H7 (cell line): Measurements from ENCODE around the gene CCDC179. TPM values are rescaled to one million over a fixed set of nuclear protein-coding genes. Genes with fewer than 3 reads are reported as not detected.

Experiments used
- DNase-seq: peaks from one replicate; pipeline ENCODE4 v3.0.0; 2012
- H3K27me3 ChIP-seq: 2 replicates; pipeline ENCODE4 v1.6.0; 2011; ENCODE audit warnings: mild to moderate bottlenecking, low read length; ENCODE audit not compliant: control insufficient read depth, insufficient read depth
- H3K36me3 ChIP-seq: replicated peaks from 2 replicates; pipeline ENCODE4 v1.5.1; 2011; ENCODE audit warnings: low read length; ENCODE audit not compliant: control insufficient read depth, insufficient read depth
- H3K4me3 ChIP-seq: 2 replicates; pipeline ENCODE4 v1.5.1; 2011; ENCODE audit warnings: low read depth, mild to moderate bottlenecking, control low read depth, low read length, moderate library complexity; ENCODE audit not compliant: insufficient read depth
- total RNA-seq: library from RNA; depleted of rRNA; stranded (reverse); fragments of >200 nt; shearing (Covaris generic); gene quantifications from 2 replicates; pipeline ENCODE4 v1.2.3, GENCODE V29; 2014; rRNA removed

CCDC179 gene
- not detected in 2 replicates for total RNA-seq

DNA sequence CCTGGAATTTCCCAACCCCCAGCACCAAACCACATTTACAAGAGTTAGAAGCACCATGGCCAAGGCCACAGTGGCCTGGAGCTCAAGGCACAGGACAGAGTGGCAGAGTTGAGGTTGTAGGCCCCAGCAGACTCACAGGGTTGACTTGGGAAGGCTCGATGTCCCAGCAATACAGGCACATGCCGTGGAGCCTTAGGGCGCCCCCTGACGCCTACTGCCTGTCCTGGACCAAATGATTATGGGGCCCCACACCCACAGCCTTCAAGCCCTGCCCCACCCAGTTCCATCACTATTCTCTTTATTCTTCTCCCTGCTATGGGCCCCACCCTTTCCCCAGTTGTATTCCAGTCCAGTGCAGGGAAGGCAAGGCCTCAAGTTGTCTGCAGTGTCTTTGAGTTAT is at the start of gene CCDC179:
Gene CCDC179, minus strand, starts transcription at position 234 of the 400 bp plus-strand sequence. Its CDS starts 53 bp downstream, at position 181.
- H3K27me3 ChIP-seq: no peaks in the 10 kb centered on the region
- no peaks in the 10 kb centered on the region for H3K36me3 ChIP-seq
- H3K4me3 ChIP-seq: no peak within 1 kb of the TSS
- DNase-seq: no peak

DNA sequence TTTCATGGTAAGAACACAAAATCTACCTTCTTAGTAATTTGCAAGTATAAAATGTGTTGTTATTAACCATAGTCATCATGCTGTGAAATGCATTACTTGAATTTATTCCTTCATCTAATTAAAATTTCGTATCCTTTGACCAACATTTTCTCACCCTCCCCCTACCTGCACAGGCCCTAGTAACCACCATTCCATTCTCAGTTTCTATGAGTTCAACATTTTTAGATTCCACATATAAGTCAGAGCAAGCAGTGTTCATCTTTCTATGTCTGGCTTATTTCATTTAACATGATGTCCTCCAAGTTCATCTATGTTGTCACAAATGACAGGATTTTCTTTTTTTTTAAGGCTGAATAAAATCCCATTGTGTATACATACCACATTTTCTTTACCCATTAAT is 43.5 kb upstream of the CCDC179 start:
- Histone ChIP-seq H3K36me3 (no peaks in the 10 kb centered on the region), H3K27me3 (no peaks in the 10 kb centered on the region), H3K4me3 (no peak overlapping the region)
- DNase-seq: no peak

DNA sequence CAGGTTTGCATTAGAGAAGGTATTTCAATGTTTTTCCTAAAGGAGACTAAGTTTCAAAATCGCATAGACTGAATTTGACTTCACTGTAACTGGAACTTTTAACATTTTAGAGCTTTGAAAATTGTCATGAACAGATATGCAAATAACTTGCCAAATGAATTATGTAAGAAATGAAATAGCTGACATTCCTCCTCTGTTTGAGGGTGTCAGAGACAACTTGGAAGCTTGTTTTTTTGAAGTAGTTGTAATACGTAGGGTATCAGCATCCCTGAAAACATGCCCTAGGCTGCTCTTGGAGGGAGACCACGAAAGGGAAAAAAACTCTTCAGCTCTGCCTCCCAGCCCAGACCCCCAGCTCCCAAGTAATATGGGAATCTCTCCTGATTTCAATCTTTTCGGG is 41.3 kb upstream of the CCDC179 start:
- Histone ChIP-seq H3K4me3 (no peak overlapping the region), H3K36me3 (no peaks in the 10 kb centered on the region), H3K27me3 (no peaks in the 10 kb centered on the region)
- no peak for DNase-seq

DNA sequence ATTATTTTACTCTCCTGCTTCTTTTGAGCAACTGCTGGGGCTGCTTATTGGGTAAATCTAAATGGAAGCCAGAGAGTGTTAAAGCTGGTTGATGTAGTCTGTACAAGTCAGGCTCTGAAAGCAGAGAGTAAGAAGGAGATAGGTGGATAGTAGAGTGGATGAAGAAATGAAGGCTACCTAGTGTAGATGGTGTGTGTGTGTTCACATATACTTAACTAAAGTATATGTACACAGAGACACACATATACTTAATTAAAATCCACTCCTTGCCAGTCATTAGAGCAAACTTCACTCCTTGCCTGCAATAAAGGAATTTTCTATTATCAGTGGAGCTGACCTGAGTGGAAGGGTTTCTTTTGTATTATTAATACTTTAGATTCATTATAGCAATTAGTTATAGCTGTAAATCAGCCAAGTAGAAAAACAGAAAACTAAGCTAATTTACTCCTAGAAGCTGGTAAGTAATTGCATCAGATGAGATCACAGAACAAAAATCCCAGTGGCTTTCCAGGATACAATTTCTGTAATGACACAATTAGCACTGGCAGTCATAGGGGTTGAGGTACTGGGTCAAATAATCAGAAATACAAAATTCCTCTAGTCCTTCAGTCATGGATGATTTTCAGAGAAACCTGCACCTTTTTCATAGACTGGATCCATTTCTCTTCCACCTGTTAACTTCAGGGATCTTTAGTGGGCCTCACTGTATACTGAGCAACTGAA is 40.7 kb upstream of the CCDC179 start:
- Histone ChIP-seq H3K36me3 (no peaks in the 10 kb centered on the region), H3K4me3 (no peak overlapping the region), H3K27me3 (no peaks in the 10 kb centered on the region)
- DNase-seq: no peak

DNA sequence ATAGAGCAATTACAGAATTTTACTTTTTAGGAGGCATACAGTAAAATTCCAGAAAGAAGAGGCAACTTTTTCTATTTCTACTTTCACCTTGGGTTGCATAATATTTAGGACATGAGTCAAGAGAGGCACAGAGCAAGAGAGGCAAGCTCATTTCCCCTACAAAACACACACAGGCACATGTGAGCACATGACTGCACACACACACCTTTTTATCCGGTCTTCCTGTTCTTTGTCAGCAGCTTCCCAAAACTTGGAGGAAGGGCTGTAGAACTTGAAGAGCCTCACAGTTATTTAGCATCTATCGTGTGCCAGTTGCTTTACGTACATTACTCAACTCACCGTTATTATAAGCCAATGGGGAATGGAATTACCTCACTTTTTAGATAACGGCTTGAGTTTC is 37.8 kb upstream of the CCDC179 start:
- no peak for DNase-seq
- H3K36me3 ChIP-seq: no peaks in the 10 kb centered on the region
- H3K4me3 ChIP-seq: no peak overlapping the region
- H3K27me3 ChIP-seq: no peaks in the 10 kb centered on the region

DNA sequence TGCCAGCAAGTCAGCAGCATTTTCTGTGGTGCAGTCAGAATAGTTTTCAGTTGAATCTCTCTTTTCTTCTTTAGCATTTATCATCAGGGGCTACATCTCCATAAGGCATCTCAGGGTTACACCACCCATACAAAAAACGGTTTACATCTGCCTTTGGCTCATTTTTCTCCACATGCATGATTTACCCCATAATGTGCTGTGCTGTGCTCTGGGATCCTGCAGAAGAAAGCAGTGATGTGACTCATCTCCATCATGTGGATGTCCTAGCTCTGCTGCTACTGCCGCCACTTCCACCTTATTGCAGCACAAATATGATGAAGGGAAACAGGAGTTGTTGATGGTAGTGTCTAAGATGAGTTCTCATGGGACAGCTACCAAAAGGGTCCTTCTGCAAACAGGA is 30.0 kb upstream of the CCDC179 start:
- Histone ChIP-seq H3K36me3 (no peaks in the 10 kb centered on the region), H3K27me3 (no peaks in the 10 kb centered on the region), H3K4me3 (no peak overlapping the region)
- DNase-seq: no peak

DNA sequence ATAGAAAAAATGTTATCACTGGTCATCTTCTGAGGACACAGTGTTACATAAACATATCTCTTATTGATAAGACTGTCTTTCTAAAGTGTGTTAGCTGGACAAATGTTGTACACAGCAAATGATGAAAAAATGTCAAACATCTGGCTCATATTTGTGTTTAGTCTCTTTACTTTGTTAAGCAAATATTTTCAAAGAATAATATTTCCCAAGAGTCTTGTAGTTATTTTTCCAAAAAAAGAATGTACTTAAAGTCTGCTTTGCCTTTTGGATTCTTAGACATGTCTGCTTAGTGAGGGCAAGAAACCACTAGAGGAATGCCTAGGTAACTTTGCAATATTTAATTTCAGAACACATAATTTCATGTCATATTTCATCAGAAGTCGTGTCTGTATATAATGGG is 23.9 kb upstream of the CCDC179 start:
- no peaks in the 10 kb centered on the region for H3K27me3 ChIP-seq
- no peaks in the 10 kb centered on the region for H3K36me3 ChIP-seq
- DNase-seq: no peak
- H3K4me3 ChIP-seq: no peak overlapping the region

DNA sequence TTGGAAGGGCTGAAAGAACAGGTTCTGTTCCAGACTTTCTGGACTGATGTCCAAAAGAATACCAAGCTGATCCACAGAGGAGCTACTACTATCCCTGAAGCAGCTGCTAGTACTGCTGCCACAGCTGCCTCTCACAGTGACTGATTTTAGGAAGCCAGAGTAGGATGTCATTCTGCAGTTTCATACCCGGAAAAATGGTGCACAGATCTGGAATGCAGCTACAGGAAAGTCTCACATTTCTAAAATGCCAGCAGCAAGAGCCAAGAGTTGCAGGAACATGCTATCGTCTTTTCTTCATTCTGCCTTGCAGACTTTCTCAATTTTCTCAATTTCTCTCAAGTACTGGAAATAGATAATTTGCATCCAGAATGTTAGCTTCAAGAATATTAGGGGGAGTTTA is 19.4 kb upstream of the CCDC179 start:
- no peak overlapping the region for H3K4me3 ChIP-seq
- H3K27me3 ChIP-seq: no peaks in the 10 kb centered on the region
- DNase-seq: no peak

DNA sequence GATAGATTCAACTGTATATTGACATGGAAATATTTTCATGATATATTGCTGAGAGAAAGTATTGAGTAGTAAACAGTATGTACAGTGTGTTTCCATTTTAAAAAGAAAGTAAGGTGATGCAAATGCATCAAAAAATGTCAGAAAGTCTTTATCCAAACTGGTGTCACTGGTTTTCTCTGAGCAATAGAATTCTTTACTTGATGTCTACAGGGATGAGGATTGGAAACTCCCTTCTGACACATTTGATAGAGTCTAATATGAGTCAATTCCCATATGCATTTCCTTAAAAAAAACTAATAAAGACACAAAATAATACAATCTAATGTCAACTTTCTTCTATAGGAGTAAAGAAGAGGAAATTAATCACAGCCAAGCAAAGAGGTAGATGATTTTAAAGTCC is 18.3 kb upstream of the CCDC179 start:
- no peaks in the 10 kb centered on the region for H3K36me3 ChIP-seq
- no peak for DNase-seq
- no peaks in the 10 kb centered on the region for H3K27me3 ChIP-seq
- no peak overlapping the region for H3K4me3 ChIP-seq

More for the DNA sequence above, 19.4 kb upstream of the CCDC179 start:
- H3K36me3 ChIP-seq: no peaks in the 10 kb centered on the region

DNA sequence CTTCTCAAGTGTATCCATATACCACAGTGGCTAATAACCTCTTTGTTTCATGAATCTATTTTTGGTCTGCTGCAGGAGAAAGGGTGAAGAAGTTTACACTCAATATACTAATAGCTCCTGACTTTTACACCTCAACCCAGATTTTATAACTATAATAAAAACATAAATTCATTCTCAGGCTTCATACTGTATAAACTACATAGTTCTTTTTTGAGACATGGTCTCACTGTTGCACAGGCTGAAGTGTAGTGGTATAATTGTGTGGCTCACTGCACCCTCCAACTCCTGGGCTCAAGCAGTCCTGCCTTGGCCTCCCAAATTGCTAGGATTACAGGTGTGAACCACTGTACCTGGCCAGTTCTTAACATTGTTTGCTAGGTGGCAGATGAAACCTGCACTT is 17.8 kb upstream of the CCDC179 start:
- no peak for DNase-seq
- no peak overlapping the region for H3K4me3 ChIP-seq
- no peaks in the 10 kb centered on the region for H3K27me3 ChIP-seq
- H3K36me3 ChIP-seq: no peaks in the 10 kb centered on the region

DNA sequence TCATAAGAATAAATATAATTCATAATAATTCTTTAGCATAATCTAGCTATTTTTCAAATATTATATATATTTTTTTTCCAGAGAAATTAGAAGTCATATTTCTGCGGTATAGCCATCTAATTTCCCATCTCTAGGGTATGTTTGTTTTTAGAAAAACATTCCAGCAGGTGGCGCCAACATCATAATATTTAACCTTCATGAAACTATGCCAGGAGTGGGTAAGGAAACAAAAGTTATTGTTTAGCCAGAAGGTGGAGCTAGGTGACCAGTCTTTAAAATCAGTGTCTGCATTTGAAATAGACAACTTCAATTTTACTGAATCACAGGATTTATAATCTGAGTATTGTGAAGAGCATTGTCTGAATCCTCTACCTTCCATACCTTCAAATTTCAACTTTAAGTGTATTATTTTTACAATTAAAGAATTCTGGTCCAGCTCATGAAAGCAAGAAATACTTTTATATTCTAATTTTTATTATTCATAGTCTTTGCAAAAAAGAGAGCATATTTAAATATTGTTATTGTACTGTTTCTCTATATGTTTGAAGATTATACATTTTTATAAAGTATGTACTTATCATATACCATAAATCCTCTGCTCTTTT is 15.7 kb upstream of the CCDC179 start:
- no peaks in the 10 kb centered on the region for H3K27me3 ChIP-seq
- no peaks in the 10 kb centered on the region for H3K36me3 ChIP-seq
- peak; percentile 40 for DNase-seq
- H3K4me3 ChIP-seq: no peak overlapping the region

DNA sequence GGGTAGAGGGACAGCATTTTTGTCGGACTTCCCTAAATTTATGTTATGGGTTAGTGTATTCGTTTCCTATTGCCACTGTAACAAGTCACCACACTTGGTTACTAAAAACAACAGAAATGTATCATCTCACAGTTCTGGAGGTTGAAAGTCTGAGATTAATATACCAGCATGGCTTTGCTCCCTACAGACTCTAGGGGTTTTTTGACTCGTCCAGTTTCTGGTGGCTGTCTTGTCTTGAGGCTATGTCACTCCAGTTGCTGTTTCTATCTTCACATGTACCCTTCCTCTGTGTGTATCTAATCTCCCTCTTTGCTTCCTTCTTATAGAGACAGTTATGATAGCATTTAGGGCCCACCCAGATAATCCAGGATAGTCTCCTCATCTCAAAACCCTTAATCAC is 9.1 kb upstream of the CCDC179 start:
- Histone ChIP-seq H3K4me3 (no peak overlapping the region), H3K27me3 (no peaks in the 10 kb centered on the region), H3K36me3 (no peaks in the 10 kb centered on the region)
- no peak for DNase-seq

DNA sequence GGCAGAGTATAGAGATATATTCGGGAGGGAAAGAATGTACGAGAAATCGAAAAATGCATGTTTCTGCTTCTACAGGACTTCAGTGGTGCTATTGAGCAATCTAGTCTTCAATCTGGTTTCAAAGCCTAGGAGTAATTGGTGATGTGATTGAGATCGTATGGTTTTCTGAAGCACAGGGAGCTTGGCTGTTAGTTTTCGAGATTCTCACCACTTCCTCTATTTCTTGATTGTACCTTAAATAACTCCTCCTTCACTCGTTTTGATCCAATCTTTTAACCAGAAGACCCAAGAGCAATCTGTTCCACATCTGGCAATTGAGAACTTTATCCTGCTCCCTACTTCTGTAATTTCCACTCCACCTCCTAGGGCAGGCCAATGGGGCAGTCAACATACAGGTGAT is 518 bp downstream of the CCDC179 start:
- DNase-seq: no peak
- no peak overlapping the region for H3K4me3 ChIP-seq
- no peaks in the 10 kb centered on the region for H3K36me3 ChIP-seq
- no peaks in the 10 kb centered on the region for H3K27me3 ChIP-seq

DNA sequence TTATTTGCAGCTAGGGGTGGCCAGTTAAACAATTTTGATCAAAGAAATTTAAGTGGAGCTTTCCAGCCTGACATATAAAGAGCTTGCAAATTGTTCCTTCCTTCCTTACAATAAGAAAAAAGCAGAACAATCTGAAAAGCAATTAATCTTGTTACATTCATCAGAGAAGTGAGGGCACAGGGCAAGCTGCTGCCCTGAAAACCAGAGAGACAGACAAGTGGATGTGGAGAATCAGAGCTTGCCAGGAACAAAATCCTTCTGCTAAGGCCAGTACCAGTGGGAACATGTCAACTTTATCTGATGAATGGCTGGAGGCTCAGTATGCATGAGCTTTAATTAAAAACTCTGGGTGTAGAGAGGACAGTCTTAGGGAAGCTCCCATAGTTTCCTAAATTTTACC is 8.8 kb downstream of the CCDC179 start:
- Histone ChIP-seq H3K27me3 (no peaks in the 10 kb centered on the region), H3K4me3 (no peak overlapping the region), H3K36me3 (no peaks in the 10 kb centered on the region)
- no peak for DNase-seq

DNA sequence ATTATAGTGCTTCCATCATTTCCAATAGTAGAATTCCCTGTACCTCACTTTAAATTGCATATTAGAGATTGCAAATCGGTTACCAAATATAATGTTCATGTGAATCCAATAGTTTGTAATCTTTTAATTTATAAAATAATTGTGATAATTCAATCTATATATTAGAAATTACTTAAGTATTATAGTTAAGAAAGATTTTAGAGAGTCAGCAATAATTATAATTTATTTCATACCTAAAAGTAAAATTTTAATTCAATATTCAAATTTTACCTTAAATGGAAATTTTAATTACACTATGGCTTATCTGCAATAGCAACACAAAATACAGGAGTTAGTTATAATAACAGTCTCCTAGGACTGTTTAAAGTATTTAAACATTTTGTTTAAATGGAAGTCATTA is 13.5 kb downstream of the CCDC179 start:
- no peak for DNase-seq
- no peaks in the 10 kb centered on the region for H3K27me3 ChIP-seq
- no peaks in the 10 kb centered on the region for H3K36me3 ChIP-seq
- no peak overlapping the region for H3K4me3 ChIP-seq
